Measurements from ENCODE around the gene MFSD11.

DNA sequence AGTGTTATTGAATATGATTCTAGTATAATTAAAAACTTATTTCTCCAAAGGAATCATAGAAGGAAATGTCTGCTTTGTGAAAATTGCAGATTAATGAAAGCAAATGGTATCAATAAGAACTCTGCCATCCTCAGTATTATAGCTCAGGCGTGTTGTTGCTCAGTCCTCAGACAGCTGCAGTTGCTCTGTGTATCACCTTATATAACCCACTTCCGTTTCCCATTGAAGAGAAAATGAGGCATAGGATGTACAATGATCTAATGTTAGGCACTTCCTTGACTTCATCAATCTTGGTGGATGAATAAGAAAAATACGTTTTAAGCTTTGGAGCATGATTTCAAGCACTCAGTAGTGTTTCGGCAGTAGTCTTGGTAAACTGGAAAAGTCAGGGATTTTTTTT, 14.1 kb downstream of the MFSD11 start:
- TF ChIP-seq GATA2 (IDR thresholded peaks at IDR 0.05; ENCODE audit: low read depth, low read length) (no peak), GATA3 (IDR thresholded peaks at IDR 0.05; ENCODE audit: low read depth, low read length) (no peak)
